GM12891 (cell line): ENCODE results near the gene LILRA5.
"Not testable (repeated sequence)": the region's sequence is repeated elsewhere in the genome, so short reads cannot be mapped to it uniquely, and the experiment has no call there.

Source experiments
- DNase-seq: peaks from one replicate; pipeline ENCODE4 v3.0.0; 2011; ENCODE audit warnings: low spot score; ENCODE audit not compliant: insufficient read length
- FAIRE-seq: peaks from 2 replicates; lab custom pipeline; 2011; peaks lifted over from hg19 to GRCh38; lab: Jason Lieb, UNC
- PAX5 ChIP-seq: IDR thresholded peaks from 2 replicates; pipeline ENCODE4 v1.6.1; 2011; ENCODE audit warnings: low read length, moderate library complexity, mild to moderate bottlenecking; ENCODE audit not compliant: insufficient read depth, severe bottlenecking
- POLR2A ChIP-seq: IDR thresholded peaks from 2 replicates; pipeline ENCODE4 v1.6.1; 2011; ENCODE audit warnings: low read depth, low read length, control low read depth
- POLR2AphosphoS5 ChIP-seq: IDR thresholded peaks from 2 replicates; pipeline ENCODE4 v1.6.1; 2011; ENCODE audit warnings: low read depth, low read length, control low read depth
- POU2F2 ChIP-seq: IDR thresholded peaks from 2 replicates; pipeline ENCODE4 v1.6.1; 2011; ENCODE audit warnings: low read depth, mild to moderate bottlenecking, control low read depth, low read length, moderate library complexity
- SPI1 ChIP-seq: IDR thresholded peaks from 2 replicates; pipeline ENCODE4 v1.6.1; 2011; ENCODE audit warnings: low read depth, low read length, control low read depth
- TAF1 ChIP-seq: IDR thresholded peaks from 2 replicates; pipeline ENCODE4 v1.6.1; 2011; ENCODE audit warnings: low read depth, low read length, control low read depth

LILRA5 gene

DNA sequence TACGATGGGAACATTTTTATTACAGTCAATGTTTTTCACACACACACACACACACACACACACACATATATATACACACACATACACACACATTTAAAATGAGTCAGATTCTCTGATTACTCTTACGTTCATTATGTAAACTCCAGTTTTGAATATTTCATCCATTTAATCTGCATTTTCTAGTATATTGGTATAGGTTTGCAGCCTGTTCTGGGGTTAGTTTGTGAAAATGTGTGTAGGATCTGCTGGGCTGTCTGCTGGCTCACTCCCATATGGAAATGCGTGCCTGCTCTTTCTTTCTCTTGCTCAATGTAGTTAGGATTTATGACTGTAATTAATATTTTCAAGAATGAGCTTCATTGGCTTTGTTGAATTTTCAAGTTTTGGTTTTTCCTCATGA lies 39.1 kb downstream of the LILRA5 start:
- no peak for DNase-seq
- no peak for FAIRE-seq

DNA sequence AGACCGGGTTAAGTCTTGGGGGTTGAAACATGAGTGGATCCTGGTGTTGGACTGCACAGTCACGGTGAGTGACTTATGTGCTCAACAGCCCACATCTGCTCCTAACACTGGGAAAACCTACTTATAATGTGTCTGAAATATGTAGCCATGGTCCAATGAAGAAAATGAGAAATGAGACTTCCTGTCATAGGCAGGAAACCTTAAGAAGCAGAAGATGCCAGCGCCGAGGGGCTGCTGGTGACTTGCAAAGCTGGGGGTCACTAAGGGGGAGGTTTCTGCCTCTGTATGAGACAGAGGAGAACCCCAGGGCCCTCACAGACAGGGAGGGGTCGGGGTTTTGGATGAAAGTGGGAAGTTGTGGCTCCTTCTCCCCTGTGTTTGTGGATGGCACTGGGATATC lies 40.8 kb downstream of the LILRA5 start:
- not testable (repeated sequence) for FAIRE-seq, DNase-seq

More for the DNA sequence above, 39.1 kb downstream of the LILRA5 start:
- TF ChIP-seq PAX5 = no peak
- TF ChIP-seq SPI1 = no peak
- TF ChIP-seq POLR2AphosphoS5 = no peak
- no peak for TF ChIP-seq POU2F2
- TF ChIP-seq TAF1 = no peak
- TF ChIP-seq POLR2A = no peak

DNA sequence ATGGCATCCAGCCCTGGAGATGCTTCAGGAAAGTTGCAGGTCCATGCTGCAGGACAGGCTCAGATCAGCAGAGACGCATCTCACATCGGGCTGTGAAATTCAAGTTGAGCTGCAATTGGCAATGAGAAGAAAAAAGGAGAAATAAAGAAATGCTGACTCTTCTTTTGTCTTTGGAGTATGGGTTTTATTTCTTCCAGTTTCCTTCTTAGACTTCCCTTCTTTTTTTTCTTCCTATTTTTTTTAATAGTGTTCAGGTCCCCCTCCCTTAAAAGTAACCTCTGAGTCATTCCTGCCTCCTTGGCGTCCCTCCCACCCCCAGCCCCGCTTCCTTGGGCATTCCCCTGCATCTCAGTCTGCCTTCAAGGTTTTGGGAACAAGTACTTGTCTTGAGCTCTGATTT lies 41.4 kb downstream of the LILRA5 start:
- DNase-seq, FAIRE-seq: not testable (repeated sequence)

DNA sequence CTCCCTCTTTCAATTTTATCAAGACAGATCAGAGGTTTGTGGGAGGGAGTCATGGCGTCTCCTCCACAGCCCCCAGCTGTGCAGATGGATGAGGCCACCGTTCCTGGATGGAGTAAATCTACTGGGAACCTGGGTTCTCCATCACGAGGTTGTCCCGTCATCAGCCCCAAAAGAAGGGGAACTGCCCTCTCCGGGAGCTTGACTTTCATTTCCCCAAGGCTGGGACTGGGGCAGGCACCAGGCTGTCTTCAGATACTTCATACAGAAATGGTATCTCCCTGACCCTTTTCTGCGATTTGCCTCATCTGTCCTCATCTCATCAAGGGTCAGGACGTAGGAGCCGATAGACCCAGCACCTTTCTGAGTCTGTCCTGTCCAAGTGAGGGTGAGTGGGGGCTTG lies 41.9 kb downstream of the LILRA5 start:
- no peak for TF ChIP-seq POLR2AphosphoS5
- TF ChIP-seq POLR2A = no peak
- no peak for TF ChIP-seq POU2F2
- TF ChIP-seq PAX5 = no peak
- TF ChIP-seq SPI1 = no peak
- no peak for TF ChIP-seq TAF1
- no peak for FAIRE-seq
- no peak for DNase-seq

DNA sequence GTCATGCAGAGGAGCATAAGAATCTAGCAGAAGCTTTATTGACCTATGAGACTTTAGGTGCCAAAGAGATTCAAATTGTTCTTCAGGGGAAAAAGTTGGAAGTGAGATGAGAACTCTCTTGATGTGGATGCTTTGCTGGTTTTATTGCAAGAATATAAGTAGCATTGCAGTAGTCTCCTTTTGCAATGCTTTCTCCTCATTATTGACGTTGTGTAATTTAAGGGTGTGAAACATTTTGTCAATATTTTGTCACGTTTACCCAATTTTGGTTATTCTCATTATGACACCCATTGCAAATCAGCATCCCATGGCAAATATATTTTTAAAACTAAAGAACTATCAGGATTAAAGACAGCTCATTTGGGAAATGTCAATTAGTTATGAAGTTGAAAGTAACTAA lies 44.0 kb downstream of the LILRA5 start:
- TF ChIP-seq PAX5 = no peak
- TF ChIP-seq POLR2AphosphoS5 = no peak
- no peak for TF ChIP-seq TAF1
- no peak for TF ChIP-seq POLR2A
- no peak for TF ChIP-seq POU2F2
- no peak for TF ChIP-seq SPI1
- no peak for FAIRE-seq
- no peak for DNase-seq

DNA sequence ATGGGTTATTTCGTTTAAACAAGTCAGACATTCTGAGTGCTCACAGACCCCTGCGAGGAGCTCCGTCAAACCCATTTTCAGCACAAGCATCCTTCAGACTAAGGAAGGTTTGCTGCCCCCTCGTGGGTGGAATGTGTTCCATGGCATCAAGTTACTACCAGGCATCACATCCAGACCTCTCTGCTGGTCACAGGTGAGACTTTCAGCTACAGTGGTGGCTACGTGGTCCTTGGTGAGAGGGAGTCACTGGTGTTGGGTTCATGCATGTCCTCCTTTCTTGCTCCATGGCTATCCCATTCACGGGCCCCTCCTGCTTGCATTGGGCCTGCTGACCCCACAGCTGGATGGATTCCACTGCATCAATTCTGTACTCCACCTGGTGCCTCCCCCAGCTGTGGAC lies 46.8 kb downstream of the LILRA5 start:
- FAIRE-seq (peak; percentile 82), DNase-seq (no peak)
- TF ChIP-seq PAX5 = no peak
- TF ChIP-seq POLR2A = no peak
- TF ChIP-seq SPI1 = no peak
- TF ChIP-seq POLR2AphosphoS5 = no peak
- TF ChIP-seq TAF1 = no peak
- TF ChIP-seq POU2F2 = no peak

DNA sequence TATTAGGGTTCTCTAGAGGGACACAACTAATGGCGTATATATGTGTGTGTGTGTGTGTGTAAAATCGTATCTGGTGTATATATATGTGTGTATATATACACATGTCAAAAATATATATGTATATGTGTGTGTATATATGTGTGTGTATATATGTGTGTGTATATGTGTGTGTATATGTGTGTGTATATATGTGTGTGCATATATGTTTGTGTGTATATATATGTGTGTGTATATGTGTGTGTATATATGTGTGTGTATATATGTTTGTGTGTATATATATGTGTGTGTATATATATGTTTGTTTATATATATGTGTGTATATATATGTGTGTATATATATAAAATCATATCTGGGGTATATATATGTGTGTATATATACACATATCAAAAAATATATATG lies 50.5 kb downstream of the LILRA5 start:
- FAIRE-seq (no peak), DNase-seq (no peak)
- TF ChIP-seq POLR2A (no peak), PAX5 (no peak)

DNA sequence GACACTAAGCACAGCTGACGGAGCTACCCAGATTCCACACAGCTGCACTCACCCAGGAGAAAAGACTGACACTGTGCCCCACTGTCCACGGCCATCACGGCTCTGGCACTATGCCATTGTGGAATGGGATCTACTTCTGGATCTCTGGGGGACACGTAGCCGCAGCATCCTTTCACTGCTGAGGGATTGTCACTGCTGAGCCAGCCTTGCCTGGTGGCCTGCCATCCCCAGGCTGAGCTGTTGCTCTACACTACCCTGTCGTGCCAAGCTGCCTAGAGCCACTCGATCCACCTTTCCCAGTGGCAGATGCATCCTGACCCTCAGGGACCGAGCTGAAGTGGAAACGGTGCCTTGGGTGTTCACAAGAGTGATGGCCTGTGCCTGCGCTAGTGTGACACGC lies 50.9 kb downstream of the LILRA5 start:
- DNase-seq (no peak), FAIRE-seq (no peak)
- TF ChIP-seq SPI1 = no peak
- TF ChIP-seq TAF1 = no peak
- no peak for TF ChIP-seq PAX5
- TF ChIP-seq POU2F2 = no peak
- TF ChIP-seq POLR2AphosphoS5 = no peak
- TF ChIP-seq POLR2A = no peak

DNA sequence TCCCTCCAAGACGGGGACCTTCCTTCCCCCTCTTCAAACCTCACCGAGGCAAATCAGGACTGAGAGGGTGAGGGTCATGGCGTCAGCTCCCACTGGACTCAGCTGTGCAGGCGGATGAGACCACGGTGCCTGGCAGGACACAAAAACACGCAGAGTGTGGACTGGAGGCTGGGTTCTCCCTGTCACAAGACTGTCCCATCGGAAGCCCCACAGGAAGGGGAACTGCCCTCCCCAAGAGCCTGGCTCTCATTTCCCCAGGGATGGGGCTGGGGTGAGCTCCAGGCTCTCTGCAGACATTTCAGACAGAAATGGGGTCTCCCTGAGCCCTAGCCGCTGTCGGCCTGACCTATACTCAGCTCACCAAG lies 55.9 kb downstream of the LILRA5 start, which contains the start of gene LILRB5:
LILRB5 (minus strand) TSS at position 158 of the 365 bp plus-strand sequence; CDS start at position 78, 80 bp downstream.
- no peak for TF ChIP-seq SPI1
- TF ChIP-seq PAX5 = no peak
- TF ChIP-seq POLR2A = no peak
- TF ChIP-seq POU2F2 = no peak
- TF ChIP-seq POLR2AphosphoS5 = no peak
- DNase-seq (no peak), FAIRE-seq (no peak)
